Measurements from ENCODE around the gene CCDC170.

CCDC170 gene

GRCh38 chr6:151658091-151658490 lies 164.3 kb downstream of the CCDC170 start:
- no peak for DNase-seq (ENCODE audit: low spot score)

DNA sequence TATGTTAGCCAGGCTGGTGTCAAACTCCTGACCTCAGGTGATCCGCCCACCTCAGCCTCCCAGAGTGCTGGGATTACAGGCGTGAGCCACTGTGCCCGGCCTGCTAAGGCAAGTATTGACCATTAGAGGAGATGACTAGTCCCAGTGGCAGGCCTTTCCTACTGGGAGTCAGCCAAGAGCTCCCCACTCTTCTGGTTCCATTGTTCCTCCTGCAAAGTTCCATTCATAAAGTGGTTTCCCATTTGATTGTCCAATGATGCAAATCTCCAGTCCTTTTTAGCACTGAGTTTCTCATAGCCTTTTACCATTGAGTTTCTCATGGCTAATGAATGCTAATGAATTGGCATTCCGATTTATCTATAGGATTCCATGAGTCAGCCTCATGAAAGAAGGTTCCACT lies 165.4 kb downstream of the CCDC170 start:
- DNase-seq (ENCODE audit: low spot score), result no peak

DNA sequence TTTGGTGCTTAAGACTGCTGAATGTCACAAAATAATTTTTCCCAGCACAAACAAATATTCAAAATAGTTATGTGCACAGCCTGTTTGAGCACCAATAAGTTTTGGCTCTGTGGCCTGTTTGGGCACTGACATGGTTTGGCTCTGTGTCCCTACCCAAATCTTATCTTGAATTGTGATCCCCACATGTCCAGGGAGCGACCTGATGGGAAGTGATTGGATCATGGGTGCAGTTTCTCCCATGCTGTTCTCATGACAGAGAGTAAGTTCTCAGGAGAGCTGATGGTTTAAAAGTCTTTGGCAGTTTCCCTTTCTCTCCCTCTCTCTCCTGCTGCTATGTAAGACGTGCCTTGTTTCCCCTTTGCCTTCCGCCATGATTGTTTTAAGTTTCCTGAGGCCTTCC lies 167.7 kb downstream of the CCDC170 start:
- no peak for DNase-seq (ENCODE audit: low spot score)

DNA sequence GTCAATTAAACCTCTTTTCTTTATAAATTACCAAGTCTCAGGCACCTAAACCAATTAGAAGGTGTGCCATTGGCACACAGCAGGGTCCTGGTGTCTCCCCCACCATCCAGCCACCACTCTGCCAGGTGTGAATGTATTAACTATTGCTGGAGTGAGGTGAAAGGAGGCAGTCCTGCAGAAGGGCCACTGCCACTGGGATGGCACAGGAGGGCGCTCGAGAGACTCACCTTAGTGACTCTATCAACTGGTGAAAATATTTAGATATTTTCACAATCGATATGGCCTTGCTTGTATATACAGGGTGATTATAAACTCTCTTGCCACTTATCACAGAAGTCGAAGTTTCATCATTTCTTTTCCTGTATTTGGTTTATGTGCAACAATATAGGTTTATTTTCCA lies 168.1 kb downstream of the CCDC170 start:
- DNase-seq (ENCODE audit: low spot score), result no peak

GRCh38 chr6:151663559-151663958 lies 169.7 kb downstream of the CCDC170 start:
- DNase-seq (ENCODE audit: low spot score), result no peak

DNA sequence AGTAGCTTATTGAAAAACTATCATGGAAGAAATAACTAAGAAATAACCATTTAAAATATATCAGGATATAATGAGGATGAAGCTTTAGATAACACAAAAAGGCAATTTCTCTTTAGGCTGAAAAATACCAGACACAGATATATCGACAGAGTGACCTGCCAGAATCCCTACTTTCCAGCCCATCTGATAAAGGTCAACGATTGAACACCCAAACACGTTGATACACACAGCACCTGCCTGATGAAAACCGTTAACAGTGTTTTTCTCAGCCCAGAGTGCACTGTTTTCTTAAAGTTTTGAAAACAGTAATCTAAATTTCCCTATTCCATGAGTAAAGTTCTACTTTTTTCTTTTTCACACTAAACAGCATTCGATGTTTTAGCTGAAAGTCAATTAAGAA lies 170.6 kb downstream of the CCDC170 start:
- no peak for DNase-seq (ENCODE audit: low spot score)

DNA sequence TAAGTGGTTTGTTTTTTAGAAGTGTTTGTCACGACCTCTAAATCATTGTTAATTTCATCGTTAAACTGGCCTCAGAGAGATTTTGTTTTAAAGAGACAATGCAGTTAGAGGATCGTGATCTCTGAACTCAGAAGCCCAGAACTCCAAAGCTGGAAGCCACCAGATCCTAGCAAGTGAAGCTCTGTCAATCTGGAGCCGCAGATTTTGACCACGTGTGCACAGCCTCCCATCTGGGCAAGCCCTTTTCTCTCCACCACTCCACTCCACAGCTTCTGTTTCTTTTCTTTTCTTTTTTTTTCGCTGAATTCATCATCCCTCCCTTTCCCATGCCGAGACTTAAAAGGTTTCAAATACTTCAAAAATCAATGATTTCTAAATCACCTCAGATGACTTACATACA lies 171.5 kb downstream of the CCDC170 start:
- no peak for DNase-seq (ENCODE audit: low spot score)

DNA sequence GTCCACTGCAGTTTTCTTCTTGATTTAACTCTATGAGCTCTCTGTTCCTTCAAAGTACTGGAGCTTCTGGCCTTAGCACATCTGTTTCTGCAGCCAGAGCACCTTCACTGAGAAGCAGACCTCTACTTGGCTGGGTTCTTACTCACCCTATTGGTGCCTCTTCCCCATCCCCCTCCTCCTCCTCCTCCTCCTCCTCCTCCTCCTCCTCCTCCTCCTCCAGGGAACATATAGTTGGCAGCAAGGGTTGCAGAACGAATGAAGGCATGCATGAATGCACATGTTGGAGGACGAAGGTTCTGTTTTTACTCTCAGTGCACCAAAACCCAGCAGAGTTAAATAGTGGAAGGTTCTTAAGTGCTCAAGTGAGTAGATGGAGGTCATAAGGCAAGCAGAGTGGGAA lies 172.7 kb downstream of the CCDC170 start:
- no peak for DNase-seq (ENCODE audit: low spot score)

GRCh38 chr6:151669208-151669560 lies 175.4 kb downstream of the CCDC170 start:
- DNase-seq (ENCODE audit: low spot score), result no peak

- no peak for DNase-seq (ENCODE audit: low spot score)
Observed at GRCh38 chr6:151670116-151670515, 176.3 kb downstream of the CCDC170 start.

All from activated CD4-positive, alpha-beta T cell treated with anti-CD3 and anti-CD28 coated beads, Interleukin-2, Interleukin-4, amounts not matched to agents 100 ng/mL and 50 ng/mL, durations not matched to agents 16 hours and 8 hours (primary cell).